SK-N-SH (cell line): Measurements from ENCODE around the gene SLC6A20. TPM values are rescaled to one million over a fixed set of nuclear protein-coding genes. Genes with fewer than 3 reads are reported as not detected.

ENCODE experiments used
- CTCF ChIA-PET: fragments of 300-600, 350-600 bp; formaldehyde crosslinking; extraction: SDS; loops from one replicate; lab custom pipeline; 2021; lab: Yijun Ruan, JAX
- POLR2A ChIA-PET: fragments of 350-600 bp; sonication (Branson Sonifier 250); formaldehyde crosslinking; extraction: SDS; loops from one replicate; lab custom pipeline; 2020; ENCODE audit warnings: antibody characterized with exemption, inconsistent platforms; lab: Yijun Ruan, JAX
- DNase-seq: peaks from one replicate; pipeline ENCODE4 v3.0.0; 2012
- H2AFZ ChIP-seq: fragments of 200-600 bp; sonication (generic); 2 replicates; pipeline ENCODE4 v1.8.1; 2016; ENCODE audit warnings: antibody characterized with exemption, mild to moderate bottlenecking, low read depth
- H3F3A ChIP-seq: fragments of 200-600 bp; sonication (generic); replicated peaks from 2 replicates; pipeline ENCODE3; 2016; ENCODE audit warnings: antibody characterized with exemption, mild to moderate bottlenecking; ENCODE audit not compliant: insufficient read depth
- H3K27ac ChIP-seq, 2 experiments: fragments of 200-500 bp in 1 of 2; fragments of 200-600 bp in 1 of 2; sonication (Bioruptor generic) in 1 of 2; sonication (generic), shearing (Covaris generic) in 1 of 2; 2 replicates each; pipeline versions ENCODE4 v1.5.1 to v1.6.1; 2014 to 2016; ENCODE audit warnings: low read depth in 2 of 2, inconsistent platforms in 1 of 2, low read length in 1 of 2, mild to moderate bottlenecking in 1 of 2, mixed read lengths in 1 of 2
- H3K27me3 ChIP-seq: fragments of 200-600 bp; sonication (generic), shearing (Covaris generic); 2 replicates; pipeline ENCODE4 v1.6.1; 2016; ENCODE audit warnings: mixed run types; ENCODE audit not compliant: insufficient read depth
- H3K36me3 ChIP-seq, 2 experiments: fragments of 200-500 bp in 1 of 2; fragments of 200-600 bp in 1 of 2; sonication (Bioruptor generic) in 1 of 2; sonication (generic) in 1 of 2; replicated peaks in 1 of 2; 2 replicates each; pipeline versions ENCODE3 to v1.5.1; 2014 to 2016; ENCODE audit warnings: low read length in 1 of 2, mild to moderate bottlenecking in 1 of 2; ENCODE audit not compliant: insufficient read depth in 2 of 2, control insufficient read depth in 1 of 2
- H3K4me1 ChIP-seq, 2 experiments: fragments of 200-500 bp in 1 of 2; fragments of 200-600 bp in 1 of 2; sonication (Bioruptor generic) in 1 of 2; sonication (generic), shearing (Covaris generic) in 1 of 2; 2 replicates each; pipeline versions ENCODE4 v1.5.1 to v1.6.1; 2014 to 2016; ENCODE audit warnings: low read depth in 1 of 2, low read length in 1 of 2, mixed run types in 1 of 2; ENCODE audit not compliant: insufficient read depth in 2 of 2, control insufficient read depth in 1 of 2
- H3K4me2 ChIP-seq: fragments of 200-600 bp; sonication (generic), shearing (Covaris generic); 2 replicates; pipeline ENCODE4 v1.6.1; 2017; ENCODE audit warnings: mixed run types
- H3K4me3 ChIP-seq, 2 experiments: fragments of 200-500 bp in 1 of 2; fragments of 200-600 bp in 1 of 2; sonication (Bioruptor generic) in 1 of 2; sonication (generic), shearing (Covaris generic) in 1 of 2; 2 replicates each; pipeline versions ENCODE4 v1.5.1 to v1.8.1; 2014 to 2016; ENCODE audit warnings: low read depth in 2 of 2, inconsistent platforms in 1 of 2, low read length in 1 of 2, mild to moderate bottlenecking in 1 of 2, mixed read lengths in 1 of 2, moderate library complexity in 1 of 2
- H3K79me2 ChIP-seq: fragments of 200-600 bp; sonication (generic); 2 replicates; pipeline ENCODE4 v1.8.1; 2017; ENCODE audit warnings: mild to moderate bottlenecking; ENCODE audit not compliant: insufficient read depth
- H3K9ac ChIP-seq: fragments of 200-600 bp; sonication (generic); 2 replicates; pipeline ENCODE4 v1.6.1; 2017; ENCODE audit warnings: mixed run types
- H3K9me2 ChIP-seq: fragments of 200-600 bp; sonication (generic); 2 replicates; pipeline ENCODE4 v1.6.1; 2017; ENCODE audit warnings: mixed run types
- H3K9me3 ChIP-seq: fragments of 200-600 bp; sonication (generic); 2 replicates; pipeline ENCODE4 v1.6.1; 2017; ENCODE audit warnings: mixed run types, mild to moderate bottlenecking, moderate library complexity
- H4K20me1 ChIP-seq: fragments of 200-600 bp; sonication (generic); 2 replicates; pipeline ENCODE4 v1.6.1; 2017; ENCODE audit warnings: mild to moderate bottlenecking, mixed run types; ENCODE audit not compliant: insufficient read depth
- ELF1 ChIP-seq: IDR thresholded peaks from 2 replicates; pipeline ENCODE4 v1.4.0; 2012
- FOXJ3 ChIP-seq: sonication (generic); formaldehyde crosslinking; IDR thresholded peaks from 2 replicates; pipeline ENCODE4 v1.5.1; 2020; ENCODE audit warnings: mild to moderate bottlenecking, missing genetic modification reagents
- GABPA ChIP-seq: IDR thresholded peaks from 2 replicates; pipeline ENCODE4 v1.4.0; 2012; ENCODE audit warnings: low read depth, mild to moderate bottlenecking
- NFIC ChIP-seq: IDR thresholded peaks from 2 replicates; pipeline ENCODE4 v1.4.0; 2012; ENCODE audit warnings: borderline replicate concordance
- RXRA ChIP-seq: IDR thresholded peaks from 2 replicates; pipeline ENCODE4 v1.4.0; 2012; ENCODE audit warnings: low read depth, mild to moderate bottlenecking, borderline replicate concordance
- SIN3A ChIP-seq: IDR thresholded peaks from 2 replicates; pipeline ENCODE4 v1.6.1; 2012; ENCODE audit warnings: low read depth, mild to moderate bottlenecking, low read length, moderate library complexity, borderline replicate concordance
- SMC3 ChIP-seq: IDR thresholded peaks from 2 replicates; pipeline ENCODE4 v1.6.1; 2012; ENCODE audit warnings: low read depth, low read length, improper control_type of control experiment
- YY1 ChIP-seq: IDR thresholded peaks from 2 replicates; pipeline ENCODE4 v1.4.0; 2012; ENCODE audit warnings: low read depth, mild to moderate bottlenecking
- WGBS: methylation state at CpG from one replicate; pipeline ENCODE4 v1.1.6; 2017; ENCODE audit warnings: low lambda C conversion rate; 5-methylcytosine and 5-hydroxymethylcytosine counted together
- polyA plus RNA-seq, 3 experiments: library from polyadenylated mRNA; depleted of rRNA; stranded (reverse); fragments of >200 nt; gene quantifications; 2 replicates each; pipeline ENCODE4 v1.2.3, GENCODE V29; 2012
- TF ChIP-seq, protein P1 (sequence below): fragments of 150-350 bp; IDR thresholded peaks from 2 replicates; pipeline ENCODE4 v1.6.1; 2017; ENCODE audit warnings: antibody characterized with exemption, low read length, low read depth, borderline replicate concordance
- TF ChIP-seq, protein P2 (sequence below): IDR thresholded peaks from 2 replicates; pipeline ENCODE4 v1.6.1; 2012; ENCODE audit warnings: mild to moderate bottlenecking, low read depth, low read length, moderate library complexity
- TF ChIP-seq, protein P3 (sequence below): IDR thresholded peaks from 2 replicates; pipeline ENCODE4 v1.4.0; 2012; ENCODE audit warnings: low read depth, borderline replicate concordance
- TF ChIP-seq, protein P4 (sequence below): fragments of 150-350 bp; IDR thresholded peaks from 2 replicates; pipeline ENCODE4 v1.6.1; 2016; ENCODE audit warnings: mild to moderate bottlenecking, low read depth, low read length
- TF ChIP-seq, protein P5 (sequence below): IDR thresholded peaks from 2 replicates; pipeline ENCODE4 v1.4.0; 2012; ENCODE audit warnings: low read depth

SLC6A20 gene
- polyA plus RNA-seq, 1 of the 3 experiments (the other 2 are of a cell fraction) = not detected

DNA sequence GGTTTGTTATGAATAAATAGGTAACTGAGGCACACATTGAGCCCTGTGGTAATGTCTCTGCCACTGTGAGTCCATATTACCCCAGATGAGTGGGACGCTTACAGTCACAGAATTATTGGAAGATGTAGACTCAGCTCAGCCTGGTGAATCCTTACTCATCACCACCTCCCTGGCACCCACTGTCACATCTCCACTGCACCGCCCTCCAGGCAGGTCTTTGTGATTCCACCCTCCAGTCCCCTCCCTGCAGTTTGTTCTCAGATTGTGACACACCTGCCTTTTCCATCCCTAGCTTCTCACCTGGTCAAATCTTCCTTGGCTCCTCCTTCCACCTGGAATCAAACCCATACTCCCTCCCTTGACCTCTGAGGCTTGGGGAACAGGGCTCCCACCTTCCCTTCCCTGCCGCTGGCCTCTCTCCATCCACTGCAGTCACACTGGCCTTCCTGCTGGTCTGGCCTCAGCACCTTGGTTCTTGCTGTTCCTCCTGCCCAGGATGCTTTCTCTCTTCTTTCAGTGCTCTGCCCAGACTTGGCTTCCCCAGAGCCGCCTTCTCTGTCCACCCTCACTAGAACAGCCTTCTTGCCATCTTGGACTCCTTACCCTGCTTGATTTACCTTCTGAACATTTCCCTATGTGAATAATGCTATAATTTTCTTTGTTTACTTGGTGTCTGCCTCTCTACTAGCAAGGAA lies 9.4 kb downstream of the SLC6A20 start:
- no peak for DNase-seq
- Histone ChIP-seq H3K4me1 (no peaks in the 10 kb centered on the region), H3K4me3 (no peak overlapping the region), H4K20me1 (no peaks in the 10 kb centered on the region), H3K27ac (no peak overlapping the region), H2AFZ (no peak overlapping the region), H3K9me2 (no peaks in the 10 kb centered on the region), H3K9ac (no peak overlapping the region), H3K36me3 (no peaks in the 10 kb centered on the region), H3K79me2 (no peaks in the 10 kb centered on the region), H3K27me3 (no peaks in the 10 kb centered on the region), H3K4me2 (no peak overlapping the region), H3K9me3 (no peaks in the 10 kb centered on the region; the same call in 1 of the 2 replicates), H3F3A (no peaks in the 10 kb centered on the region)
- POLR2A ChIA-PET = no interaction called here
- CTCF ChIA-PET = interaction anchor here (0.7 to 1.3 kb wide), 3 partner anchors 22 to 292 kb away, joined by 3 to 4 read pairs (median 3); no protein-coding TSS in a partner anchor
- 16% methylated on average over 4 of the region's 4 CpGs for WGBS
- TF ChIP-seq, protein P1, sequence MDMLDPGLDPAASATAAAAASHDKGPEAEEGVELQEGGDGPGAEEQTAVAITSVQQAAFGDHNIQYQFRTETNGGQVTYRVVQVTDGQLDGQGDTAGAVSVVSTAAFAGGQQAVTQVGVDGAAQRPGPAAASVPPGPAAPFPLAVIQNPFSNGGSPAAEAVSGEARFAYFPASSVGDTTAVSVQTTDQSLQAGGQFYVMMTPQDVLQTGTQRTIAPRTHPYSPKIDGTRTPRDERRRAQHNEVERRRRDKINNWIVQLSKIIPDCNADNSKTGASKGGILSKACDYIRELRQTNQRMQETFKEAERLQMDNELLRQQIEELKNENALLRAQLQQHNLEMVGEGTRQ = no peak
- no peak for TF ChIP-seq FOXJ3
- no peak for TF ChIP-seq SIN3A
- TF ChIP-seq, protein P2, sequence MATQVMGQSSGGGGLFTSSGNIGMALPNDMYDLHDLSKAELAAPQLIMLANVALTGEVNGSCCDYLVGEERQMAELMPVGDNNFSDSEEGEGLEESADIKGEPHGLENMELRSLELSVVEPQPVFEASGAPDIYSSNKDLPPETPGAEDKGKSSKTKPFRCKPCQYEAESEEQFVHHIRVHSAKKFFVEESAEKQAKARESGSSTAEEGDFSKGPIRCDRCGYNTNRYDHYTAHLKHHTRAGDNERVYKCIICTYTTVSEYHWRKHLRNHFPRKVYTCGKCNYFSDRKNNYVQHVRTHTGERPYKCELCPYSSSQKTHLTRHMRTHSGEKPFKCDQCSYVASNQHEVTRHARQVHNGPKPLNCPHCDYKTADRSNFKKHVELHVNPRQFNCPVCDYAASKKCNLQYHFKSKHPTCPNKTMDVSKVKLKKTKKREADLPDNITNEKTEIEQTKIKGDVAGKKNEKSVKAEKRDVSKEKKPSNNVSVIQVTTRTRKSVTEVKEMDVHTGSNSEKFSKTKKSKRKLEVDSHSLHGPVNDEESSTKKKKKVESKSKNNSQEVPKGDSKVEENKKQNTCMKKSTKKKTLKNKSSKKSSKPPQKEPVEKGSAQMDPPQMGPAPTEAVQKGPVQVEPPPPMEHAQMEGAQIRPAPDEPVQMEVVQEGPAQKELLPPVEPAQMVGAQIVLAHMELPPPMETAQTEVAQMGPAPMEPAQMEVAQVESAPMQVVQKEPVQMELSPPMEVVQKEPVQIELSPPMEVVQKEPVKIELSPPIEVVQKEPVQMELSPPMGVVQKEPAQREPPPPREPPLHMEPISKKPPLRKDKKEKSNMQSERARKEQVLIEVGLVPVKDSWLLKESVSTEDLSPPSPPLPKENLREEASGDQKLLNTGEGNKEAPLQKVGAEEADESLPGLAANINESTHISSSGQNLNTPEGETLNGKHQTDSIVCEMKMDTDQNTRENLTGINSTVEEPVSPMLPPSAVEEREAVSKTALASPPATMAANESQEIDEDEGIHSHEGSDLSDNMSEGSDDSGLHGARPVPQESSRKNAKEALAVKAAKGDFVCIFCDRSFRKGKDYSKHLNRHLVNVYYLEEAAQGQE = no peak
- no peak for TF ChIP-seq NFIC
- no peak for TF ChIP-seq GABPA
- TF ChIP-seq, protein P3, sequence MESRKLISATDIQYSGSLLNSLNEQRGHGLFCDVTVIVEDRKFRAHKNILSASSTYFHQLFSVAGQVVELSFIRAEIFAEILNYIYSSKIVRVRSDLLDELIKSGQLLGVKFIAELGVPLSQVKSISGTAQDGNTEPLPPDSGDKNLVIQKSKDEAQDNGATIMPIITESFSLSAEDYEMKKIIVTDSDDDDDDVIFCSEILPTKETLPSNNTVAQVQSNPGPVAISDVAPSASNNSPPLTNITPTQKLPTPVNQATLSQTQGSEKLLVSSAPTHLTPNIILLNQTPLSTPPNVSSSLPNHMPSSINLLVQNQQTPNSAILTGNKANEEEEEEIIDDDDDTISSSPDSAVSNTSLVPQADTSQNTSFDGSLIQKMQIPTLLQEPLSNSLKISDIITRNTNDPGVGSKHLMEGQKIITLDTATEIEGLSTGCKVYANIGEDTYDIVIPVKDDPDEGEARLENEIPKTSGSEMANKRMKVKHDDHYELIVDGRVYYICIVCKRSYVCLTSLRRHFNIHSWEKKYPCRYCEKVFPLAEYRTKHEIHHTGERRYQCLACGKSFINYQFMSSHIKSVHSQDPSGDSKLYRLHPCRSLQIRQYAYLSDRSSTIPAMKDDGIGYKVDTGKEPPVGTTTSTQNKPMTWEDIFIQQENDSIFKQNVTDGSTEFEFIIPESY = no peak
- no peak for TF ChIP-seq SMC3
- TF ChIP-seq, protein P4, sequence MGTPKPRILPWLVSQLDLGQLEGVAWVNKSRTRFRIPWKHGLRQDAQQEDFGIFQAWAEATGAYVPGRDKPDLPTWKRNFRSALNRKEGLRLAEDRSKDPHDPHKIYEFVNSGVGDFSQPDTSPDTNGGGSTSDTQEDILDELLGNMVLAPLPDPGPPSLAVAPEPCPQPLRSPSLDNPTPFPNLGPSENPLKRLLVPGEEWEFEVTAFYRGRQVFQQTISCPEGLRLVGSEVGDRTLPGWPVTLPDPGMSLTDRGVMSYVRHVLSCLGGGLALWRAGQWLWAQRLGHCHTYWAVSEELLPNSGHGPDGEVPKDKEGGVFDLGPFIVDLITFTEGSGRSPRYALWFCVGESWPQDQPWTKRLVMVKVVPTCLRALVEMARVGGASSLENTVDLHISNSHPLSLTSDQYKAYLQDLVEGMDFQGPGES = no peak
- no peak for TF ChIP-seq RXRA
- no peak for TF ChIP-seq YY1
- no peak for TF ChIP-seq ELF1
- TF ChIP-seq, protein P5, sequence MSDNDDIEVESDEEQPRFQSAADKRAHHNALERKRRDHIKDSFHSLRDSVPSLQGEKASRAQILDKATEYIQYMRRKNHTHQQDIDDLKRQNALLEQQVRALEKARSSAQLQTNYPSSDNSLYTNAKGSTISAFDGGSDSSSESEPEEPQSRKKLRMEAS = no peak
